HG03571 (cell line): ENCODE measurements around the gene TP53TG3B.
"Not testable (repeated sequence)": the region's sequence is repeated elsewhere in the genome, so short reads cannot be mapped to it uniquely, and the experiment has no call there.

Experiments used
- ATAC-seq: cut with Tn5 transposase; IDR thresholded peaks from one replicate; pipeline ENCODE4 v1.9.1; 2021; ENCODE audit not compliant: unreplicated experiment

The TP53TG3B gene, protein sequence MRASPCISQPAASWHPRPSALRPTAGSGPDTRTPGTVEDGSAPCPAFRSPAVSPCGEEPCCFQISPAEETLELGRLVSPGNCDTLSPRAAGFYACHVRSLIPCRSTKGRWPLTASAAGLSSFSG

GRCh38 chr16:33360541-33360940 is at the start of gene TP53TG3B:
Gene TP53TG3B (plus strand): TSS chr16:33360841. CDS start chr16:33360909, 68 bp downstream.
- ATAC-seq = not testable (repeated sequence)

DNA sequence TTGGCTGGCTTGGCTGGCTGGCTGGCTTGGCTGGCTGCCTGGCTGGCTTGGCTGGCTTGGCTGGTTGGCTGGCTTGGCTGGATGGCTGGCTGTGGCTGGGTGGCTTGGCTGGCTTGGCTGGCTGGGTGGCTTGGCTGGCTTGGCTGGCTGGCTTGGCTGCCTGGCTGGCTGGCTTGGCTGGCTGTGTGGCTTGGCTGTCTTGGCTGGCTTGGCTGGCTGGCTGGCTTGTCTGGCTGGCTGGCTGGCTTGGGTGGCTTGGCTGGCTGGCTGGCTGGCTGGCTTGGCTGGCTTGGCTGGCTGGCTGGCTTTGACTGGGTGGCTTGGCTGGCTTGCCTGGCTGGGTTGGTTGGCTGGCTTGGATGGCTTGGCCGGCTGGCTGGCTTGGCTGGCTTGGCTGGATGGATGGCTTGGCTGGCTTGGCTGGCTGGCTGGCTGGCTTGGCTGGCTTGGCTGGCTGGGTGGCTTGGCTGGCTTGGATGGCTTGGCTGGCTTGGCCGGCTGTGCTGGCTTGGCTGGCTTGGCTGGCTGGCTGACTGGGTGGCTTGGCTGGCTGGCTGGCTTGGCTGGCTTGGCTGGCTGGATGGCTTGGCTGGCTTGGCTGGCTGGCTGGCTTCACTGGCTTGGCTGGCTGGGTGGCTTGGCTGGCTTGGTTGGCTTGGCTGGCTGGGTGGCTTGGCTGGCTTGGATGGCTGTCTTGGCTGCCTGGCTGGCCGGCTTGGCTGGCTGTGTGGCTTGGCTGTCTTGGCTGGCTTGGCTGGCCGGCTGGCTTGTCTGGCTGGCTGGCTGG is 24.2 kb upstream of the TP53TG3B start:
- not testable (repeated sequence) for ATAC-seq

DNA sequence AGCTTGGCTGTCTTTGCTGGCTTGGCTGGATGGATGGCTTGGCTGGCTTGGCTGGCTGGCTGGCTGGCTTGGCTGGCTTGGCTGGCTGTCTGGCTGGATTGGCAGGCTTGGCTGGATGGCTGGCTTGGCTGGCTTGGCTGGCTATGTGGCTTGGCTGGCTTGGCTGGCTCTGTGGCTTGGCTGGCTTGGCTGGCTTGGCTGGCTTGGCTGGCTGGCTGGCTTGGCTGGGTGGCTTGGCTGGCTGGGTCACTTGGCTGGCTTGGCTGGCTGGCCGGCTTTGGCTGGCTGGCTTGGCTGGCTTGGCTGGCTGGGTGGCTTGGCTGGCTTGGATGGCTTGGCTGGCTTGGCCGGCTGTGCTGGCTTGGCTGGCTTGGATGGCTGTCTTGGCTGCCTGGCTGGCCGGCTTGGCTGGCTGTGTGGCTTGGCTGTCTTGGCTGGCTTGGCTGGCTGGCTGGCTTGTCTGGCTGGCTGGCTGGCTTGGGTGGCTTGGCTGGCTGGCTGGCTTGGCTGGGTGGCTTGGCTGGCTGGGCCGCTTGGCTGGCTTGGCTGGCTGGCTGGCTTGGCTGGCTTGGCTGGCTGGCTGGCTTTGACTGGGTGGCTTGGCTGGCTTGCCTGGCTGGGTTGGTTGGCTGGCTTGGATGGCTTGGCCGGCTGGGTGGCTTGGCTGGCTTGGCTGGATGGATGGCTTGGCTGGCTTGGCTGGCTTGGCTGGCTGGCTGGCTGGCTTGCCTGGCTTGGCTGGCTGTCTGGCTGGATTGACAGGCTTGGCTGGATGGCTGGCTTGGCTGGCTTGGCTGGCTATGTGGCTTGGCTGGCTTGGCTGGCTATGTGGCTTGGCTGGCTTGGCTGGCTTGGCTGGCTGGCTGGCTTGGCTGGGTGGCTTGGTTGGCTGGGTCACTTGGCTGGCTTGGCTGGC is 22.8 kb upstream of the TP53TG3B start:
- not testable (repeated sequence) for ATAC-seq

DNA sequence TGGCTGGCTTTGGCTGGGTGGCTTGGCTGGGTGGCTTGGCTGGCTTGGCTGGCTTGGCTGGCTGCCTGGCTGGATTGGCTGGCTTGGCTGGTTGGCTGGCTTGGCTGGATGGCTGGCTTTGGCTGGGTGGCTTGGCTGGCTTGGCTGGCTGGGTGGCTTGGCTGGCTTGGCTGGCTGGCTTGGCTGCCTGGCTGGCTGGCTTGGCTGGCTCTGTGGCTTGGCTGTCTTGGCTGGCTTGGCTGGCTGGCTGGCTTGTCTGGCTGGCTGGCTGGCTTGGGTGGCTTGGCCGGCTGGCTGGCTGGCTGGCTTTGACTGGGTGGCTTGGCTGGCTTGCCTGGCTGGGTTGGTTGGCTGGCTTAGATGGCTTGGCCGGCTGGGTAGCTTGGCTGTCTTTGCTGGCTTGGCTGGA is 22.1 kb upstream of the TP53TG3B start:
- not testable (repeated sequence) for ATAC-seq

GRCh38 chr16:33339093-33340061 is 21.3 kb upstream of the TP53TG3B start:
- ATAC-seq = not testable (repeated sequence)
